Activated T-helper 2 cell treated with anti-CD3 and anti-CD28 coated beads, Interferon-gamma antibody, Interleukin-2, Interleukin-4, amounts not matched to agents 10 μg/mL and 5 μg/mL and 100 μg/mL, durations not matched to agents 14 hours and 24 hours and 36 hours (primary cell): ENCODE data around the gene RFX1. TPM values are rescaled to one million over a fixed set of nuclear protein-coding genes. Genes with fewer than 3 reads are reported as not detected.

Source experiments
- DNase-seq: peaks from one replicate; pipeline ENCODE4 v3.0.0; 2021; ENCODE audit warnings: low spot score
- H3K27ac Mint-ChIP-seq: one replicate; pipeline ENCODE4 v1.8.0; 2021; ENCODE audit warnings: mixed read lengths
- H3K27me3 Mint-ChIP-seq: one replicate; pipeline ENCODE4 v1.8.0; 2021; ENCODE audit warnings: low read depth, mixed read lengths
- H3K36me3 Mint-ChIP-seq: one replicate; pipeline ENCODE4 v1.8.0; 2021; ENCODE audit warnings: low read depth, mixed read lengths
- H3K4me1 Mint-ChIP-seq: one replicate; pipeline ENCODE4 v1.8.0; 2021; ENCODE audit warnings: low read depth, mixed read lengths
- H3K4me3 Mint-ChIP-seq: one replicate; pipeline ENCODE4 v1.8.0; 2021; ENCODE audit warnings: low read depth, mild to moderate bottlenecking, moderate library complexity, mixed read lengths
- H3K9me3 Mint-ChIP-seq: one replicate; pipeline ENCODE4 v1.8.0; 2021; ENCODE audit warnings: mixed read lengths
- intact Hi-C: fragments of 100-400 bp; cut with micrococcal nuclease; formaldehyde crosslinking; loops from one replicate; pipeline ENCODE4 v1.15.1; 2023
- total RNA-seq: library from RNA; stranded (reverse); gene quantifications from 2 replicates; pipeline ENCODE4 v1.2.3, GENCODE V29; 2022

RFX1 gene
- total RNA-seq, 1 donor from 2014 or later: 15.7 TPM

- H3K4me3 Mint-ChIP-seq: no peak overlapping the region
- intact Hi-C loops: no loop called here
These were observed 5.3 kb downstream of the RFX1 start for GRCh38 chr19:14000691-14001375.

DNA sequence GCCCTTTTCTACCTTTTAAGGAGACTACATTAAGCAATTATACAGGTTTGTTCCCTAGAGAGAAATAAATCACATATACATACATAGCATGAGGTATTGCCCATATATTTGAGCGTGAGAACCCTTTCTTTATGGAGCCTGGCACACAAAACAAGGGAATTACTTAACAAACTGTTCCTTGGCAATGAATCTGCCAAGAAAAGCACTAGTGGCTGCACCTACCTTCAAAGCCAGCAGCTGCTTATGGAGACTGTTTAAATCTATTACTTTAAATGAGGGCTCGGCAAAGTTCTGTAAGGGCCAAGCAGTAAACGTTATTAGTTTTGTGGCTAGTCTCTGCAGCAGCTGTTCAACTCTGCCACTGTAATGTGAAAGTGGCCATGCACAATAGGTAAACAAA lies 7.0 kb downstream of the RFX1 start:
- Mint-ChIP-seq H3K27me3 (no peaks in the 10 kb centered on the region), H3K4me1 (peaks cover 23% of the 10 kb centered on the region), H3K27ac (no peak overlapping the region), H3K9me3 (peaks cover 8% of the 10 kb centered on the region), H3K36me3 (peaks cover 25% of the 10 kb centered on the region), H3K4me3 (no peak overlapping the region)
- intact Hi-C loops: no loop called here
- DNase-seq: no peak

More at GRCh38 chr19:14000691-14001375, 5.3 kb downstream of the RFX1 start:
- Mint-ChIP-seq H3K27ac (peak overlapping the region; percentile 24), H3K27me3 (no peaks in the 10 kb centered on the region), H3K9me3 (peaks cover 8% of the 10 kb centered on the region), H3K4me1 (peaks cover 35% of the 10 kb centered on the region), H3K36me3 (peaks cover 25% of the 10 kb centered on the region)
- DNase-seq: no peak

GRCh38 chr19:13998426-13998825 lies 7.7 kb downstream of the RFX1 start:
- no peak overlapping the region for H3K4me3 Mint-ChIP-seq
- H3K27me3 Mint-ChIP-seq: no peaks in the 10 kb centered on the region
- no peak overlapping the region for H3K27ac Mint-ChIP-seq
- H3K4me1 Mint-ChIP-seq: peaks cover 19% of the 10 kb centered on the region
- H3K9me3 Mint-ChIP-seq: peaks cover 8% of the 10 kb centered on the region
- intact Hi-C loops: no loop called here
- no peak for DNase-seq
- peaks cover 25% of the 10 kb centered on the region for H3K36me3 Mint-ChIP-seq

GRCh38 chr19:13997631-13997962 lies 8.5 kb downstream of the RFX1 start:
- no peak overlapping the region for H3K27ac Mint-ChIP-seq
- H3K4me1 Mint-ChIP-seq: peaks cover 11% of the 10 kb centered on the region
- H3K27me3 Mint-ChIP-seq: no peaks in the 10 kb centered on the region
- H3K36me3 Mint-ChIP-seq: peaks cover 25% of the 10 kb centered on the region
- intact Hi-C loops: no loop called here
- no peak for DNase-seq
- H3K9me3 Mint-ChIP-seq: peaks cover 8% of the 10 kb centered on the region
- H3K4me3 Mint-ChIP-seq: no peak overlapping the region

- H3K4me3 Mint-ChIP-seq: no peak overlapping the region
- intact Hi-C loops: no loop called here
- no peak overlapping the region for H3K27ac Mint-ChIP-seq
- H3K9me3 Mint-ChIP-seq: peaks cover 8% of the 10 kb centered on the region
- H3K27me3 Mint-ChIP-seq: no peaks in the 10 kb centered on the region
- DNase-seq: no peak
- peaks cover 6% of the 10 kb centered on the region for H3K4me1 Mint-ChIP-seq
- H3K36me3 Mint-ChIP-seq: peaks cover 25% of the 10 kb centered on the region
These were observed 9.0 kb downstream of the RFX1 start for GRCh38 chr19:13996928-13997630.

GRCh38 chr19:13995878-13996765 lies 10.0 kb downstream of the RFX1 start:
- intact Hi-C loops: no loop called here
- H3K36me3 Mint-ChIP-seq: peaks cover 25% of the 10 kb centered on the region
- H3K27ac Mint-ChIP-seq: no peak overlapping the region
- peaks cover 8% of the 10 kb centered on the region for H3K9me3 Mint-ChIP-seq
- no peak for DNase-seq
- H3K27me3 Mint-ChIP-seq: no peaks in the 10 kb centered on the region
- no peak overlapping the region for H3K4me3 Mint-ChIP-seq
- H3K4me1 Mint-ChIP-seq: peaks cover 3% of the 10 kb centered on the region

DNA sequence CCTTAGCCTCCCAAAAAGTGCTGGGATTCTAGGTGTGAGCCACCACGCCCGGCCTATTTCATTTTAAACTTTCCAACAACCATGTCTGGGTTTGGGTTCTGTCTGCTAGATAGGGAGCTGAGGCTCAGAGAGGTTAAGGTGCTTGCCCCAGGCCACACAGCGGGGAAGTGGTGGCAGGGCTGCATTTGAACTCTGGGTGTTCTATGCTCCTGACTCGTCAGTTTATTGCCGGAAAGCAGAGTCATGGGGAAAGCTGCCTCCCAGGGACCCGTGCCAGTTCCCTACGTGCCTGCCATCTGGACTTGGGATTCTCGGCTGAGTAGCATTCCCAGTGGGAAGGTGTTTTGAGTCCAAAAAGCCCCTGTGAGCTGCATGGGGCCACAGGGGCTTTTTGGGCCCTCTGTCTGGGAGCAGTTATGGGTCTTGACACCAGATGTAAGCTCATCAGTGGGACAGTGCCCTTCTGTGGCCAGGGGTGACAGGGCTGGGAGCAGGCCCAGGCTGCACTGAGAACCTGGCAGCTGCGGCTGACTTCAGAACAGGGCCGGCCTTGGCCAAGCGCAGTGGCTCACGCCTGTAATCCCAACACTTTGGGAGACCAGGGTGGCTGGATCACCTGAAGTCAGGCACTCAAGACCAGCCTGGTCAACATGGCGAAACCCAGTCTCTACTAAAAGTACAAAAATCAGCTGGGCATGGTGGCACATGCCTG lies 10.9 kb downstream of the RFX1 start:
- H3K36me3 Mint-ChIP-seq: peaks cover 29% of the 10 kb centered on the region
- no peak overlapping the region for H3K27ac Mint-ChIP-seq
- intact Hi-C loops: no loop called here
- no peaks in the 10 kb centered on the region for H3K27me3 Mint-ChIP-seq
- DNase-seq: no peak
- peaks cover 8% of the 10 kb centered on the region for H3K9me3 Mint-ChIP-seq
- no peak overlapping the region for H3K4me3 Mint-ChIP-seq
- H3K4me1 Mint-ChIP-seq: peaks cover 2% of the 10 kb centered on the region

DNA sequence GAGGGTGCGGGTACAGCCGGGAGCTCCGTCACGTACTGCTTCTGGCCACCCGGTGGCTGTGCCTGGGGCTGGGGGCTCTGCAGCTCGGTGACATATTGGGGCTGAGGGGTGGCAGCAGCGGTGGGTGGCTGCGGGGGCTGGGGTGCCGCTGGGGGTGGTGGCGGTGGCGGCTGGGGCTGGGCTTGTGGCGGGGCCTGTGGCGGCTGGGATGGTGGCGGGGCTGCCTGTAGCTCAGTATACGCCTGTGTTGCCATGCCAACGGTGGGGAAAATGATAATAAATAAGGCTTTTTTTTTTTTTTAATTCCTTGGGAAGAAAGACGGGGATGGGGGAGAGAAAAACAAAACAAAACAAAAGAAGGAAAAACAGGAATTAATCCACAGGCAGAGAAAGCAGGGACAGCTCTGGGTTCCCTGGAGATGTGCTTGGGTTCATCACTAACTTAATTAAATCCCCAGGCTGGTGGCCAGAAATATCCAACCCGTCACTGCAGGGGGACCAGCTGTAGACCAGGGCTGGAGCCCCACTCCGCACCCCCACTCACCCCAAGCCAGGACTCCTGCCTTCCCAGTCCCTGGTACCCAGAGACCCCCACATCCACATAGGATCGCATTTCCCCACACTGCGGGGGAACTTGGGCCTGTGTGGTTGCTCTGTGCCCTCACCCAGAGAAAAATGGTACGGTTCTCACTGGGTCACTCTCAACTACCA lies 12.4 kb downstream of the RFX1 start:
- no peak overlapping the region for H3K4me3 Mint-ChIP-seq
- DNase-seq: no peak
- peaks cover 11% of the 10 kb centered on the region for H3K4me1 Mint-ChIP-seq
- H3K27ac Mint-ChIP-seq: no peak overlapping the region
- peaks cover 31% of the 10 kb centered on the region for H3K36me3 Mint-ChIP-seq
- peaks cover 2% of the 10 kb centered on the region for H3K9me3 Mint-ChIP-seq
- intact Hi-C loops: no loop called here
- H3K27me3 Mint-ChIP-seq: no peaks in the 10 kb centered on the region

DNA sequence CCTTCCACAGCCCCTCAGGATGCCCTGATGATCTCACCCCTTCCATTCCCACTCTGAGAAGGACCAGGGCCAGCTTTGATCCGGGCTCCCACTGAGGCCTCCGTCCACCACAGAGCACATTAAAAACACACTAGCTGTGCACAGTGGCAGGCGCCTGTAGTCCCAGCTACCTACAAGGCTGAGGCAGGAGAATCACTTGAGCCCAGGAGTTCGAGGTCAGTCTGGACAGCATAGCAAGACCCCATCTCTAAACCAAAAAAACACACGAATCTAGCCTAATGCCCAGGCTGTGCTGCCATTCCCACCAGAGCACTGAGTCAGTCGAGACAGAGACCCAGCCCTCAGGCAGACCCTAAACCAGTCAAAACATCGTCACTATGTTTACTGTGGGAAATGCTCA lies 14.1 kb downstream of the RFX1 start:
- DNase-seq: no peak
- peaks cover 18% of the 10 kb centered on the region for H3K4me1 Mint-ChIP-seq
- H3K36me3 Mint-ChIP-seq: peaks cover 23% of the 10 kb centered on the region
- no peaks in the 10 kb centered on the region for H3K9me3 Mint-ChIP-seq
- intact Hi-C loops: no loop called here
- no peaks in the 10 kb centered on the region for H3K27me3 Mint-ChIP-seq
- no peak overlapping the region for H3K27ac Mint-ChIP-seq
- no peak overlapping the region for H3K4me3 Mint-ChIP-seq

DNA sequence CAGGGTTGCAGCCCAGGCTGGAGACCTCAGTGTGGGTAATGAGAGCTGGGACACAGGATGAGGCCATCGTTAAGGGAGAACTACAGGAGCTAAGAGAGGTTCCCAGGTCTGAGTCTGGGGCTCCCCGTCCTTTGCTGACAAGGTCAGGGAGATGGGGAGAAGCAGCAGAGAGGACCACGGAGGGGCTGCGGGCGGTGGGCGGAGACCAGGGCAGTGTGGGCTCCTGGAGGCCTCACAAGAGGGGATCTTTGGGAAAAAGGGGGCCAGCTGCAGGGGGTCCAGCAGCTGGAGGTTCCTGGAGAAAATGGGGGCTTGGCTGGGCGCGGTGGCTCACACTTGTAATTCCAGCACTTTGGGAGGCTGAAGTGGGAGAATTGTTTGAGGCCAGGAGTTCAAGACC lies 16.0 kb downstream of the RFX1 start:
- no peak for DNase-seq
- Mint-ChIP-seq H3K4me3 (no peak overlapping the region), H3K27me3 (no peaks in the 10 kb centered on the region), H3K9me3 (no peaks in the 10 kb centered on the region), H3K36me3 (peaks cover 23% of the 10 kb centered on the region), H3K27ac (no peak overlapping the region), H3K4me1 (peaks cover 28% of the 10 kb centered on the region)
- intact Hi-C loops: no loop called here

DNA sequence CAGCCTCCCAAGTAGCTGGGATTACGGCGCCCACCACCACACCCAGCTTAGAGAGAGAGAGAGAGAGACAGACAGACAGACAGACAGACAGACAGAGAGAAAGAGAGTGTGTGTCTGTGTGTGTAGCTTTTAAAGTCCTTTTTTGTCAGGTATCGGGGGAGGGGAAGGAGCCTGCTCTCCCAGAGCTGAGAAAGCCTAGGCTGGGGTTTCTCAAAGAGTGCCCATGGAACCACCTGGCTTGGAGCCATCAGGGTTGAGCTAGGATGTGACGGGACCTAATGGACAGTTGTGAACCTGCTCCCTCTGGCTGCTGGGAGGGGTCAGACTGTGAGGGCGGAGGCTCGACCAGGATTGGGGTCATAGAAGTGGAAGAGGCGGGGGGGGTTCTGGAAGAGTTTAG lies 16.6 kb downstream of the RFX1 start:
- Mint-ChIP-seq H3K27ac (peak overlapping the region; percentile 7), H3K9me3 (no peaks in the 10 kb centered on the region), H3K4me3 (no peak overlapping the region), H3K27me3 (no peaks in the 10 kb centered on the region), H3K36me3 (peaks cover 23% of the 10 kb centered on the region), H3K4me1 (peaks cover 28% of the 10 kb centered on the region)
- intact Hi-C loops: no loop called here
- DNase-seq: no peak
